Sigmoid colon (tissue), 4 donors: ENCODE measurements around the gene PTPN21.

ENCODE experiments used
- EP300 ChIP-seq, 4 donors: sonication (generic); formaldehyde crosslinking; IDR thresholded peaks; one replicate each; pipeline ENCODE4 v1.6.1; 2017; ENCODE audit warnings: antibody characterized with exemption in 4 of 4
- TF ChIP-seq, protein P1 (sequence below), 4 experiments: fragments of 450-650 bp in 3 of 4; fragments of 200-600 bp in 1 of 4; IDR thresholded peaks; one replicate each; pipeline ENCODE4 v1.5.1; 2016 to 2019; ENCODE audit warnings: antibody characterized with exemption in 4 of 4, mild to moderate bottlenecking in 3 of 4, moderate library complexity in 2 of 4

DNA sequence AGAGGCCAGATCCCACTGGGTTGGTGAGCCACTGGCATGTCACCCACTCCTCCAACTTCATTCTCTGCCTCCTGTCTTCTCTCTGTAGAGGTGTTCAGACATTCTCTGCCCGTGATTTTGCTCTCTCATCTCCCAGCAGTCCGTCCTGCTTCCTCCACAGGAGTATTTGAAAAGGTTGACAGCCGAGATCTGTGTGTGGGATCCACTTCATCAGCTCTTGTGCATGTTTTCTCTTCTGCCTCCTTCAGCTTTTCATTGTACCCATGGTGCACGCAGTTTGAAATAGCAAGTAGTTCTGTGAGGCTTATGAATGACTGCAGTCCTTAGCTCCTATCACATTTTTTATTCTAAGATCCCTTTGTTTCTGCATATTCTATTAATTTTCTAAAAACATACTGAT is 42.8 kb upstream of the PTPN21 start:
- TF ChIP-seq, protein P1, sequence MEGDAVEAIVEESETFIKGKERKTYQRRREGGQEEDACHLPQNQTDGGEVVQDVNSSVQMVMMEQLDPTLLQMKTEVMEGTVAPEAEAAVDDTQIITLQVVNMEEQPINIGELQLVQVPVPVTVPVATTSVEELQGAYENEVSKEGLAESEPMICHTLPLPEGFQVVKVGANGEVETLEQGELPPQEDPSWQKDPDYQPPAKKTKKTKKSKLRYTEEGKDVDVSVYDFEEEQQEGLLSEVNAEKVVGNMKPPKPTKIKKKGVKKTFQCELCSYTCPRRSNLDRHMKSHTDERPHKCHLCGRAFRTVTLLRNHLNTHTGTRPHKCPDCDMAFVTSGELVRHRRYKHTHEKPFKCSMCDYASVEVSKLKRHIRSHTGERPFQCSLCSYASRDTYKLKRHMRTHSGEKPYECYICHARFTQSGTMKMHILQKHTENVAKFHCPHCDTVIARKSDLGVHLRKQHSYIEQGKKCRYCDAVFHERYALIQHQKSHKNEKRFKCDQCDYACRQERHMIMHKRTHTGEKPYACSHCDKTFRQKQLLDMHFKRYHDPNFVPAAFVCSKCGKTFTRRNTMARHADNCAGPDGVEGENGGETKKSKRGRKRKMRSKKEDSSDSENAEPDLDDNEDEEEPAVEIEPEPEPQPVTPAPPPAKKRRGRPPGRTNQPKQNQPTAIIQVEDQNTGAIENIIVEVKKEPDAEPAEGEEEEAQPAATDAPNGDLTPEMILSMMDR (IDR thresholded peaks at IDR 0.05), result no peak
- no peak for TF ChIP-seq EP300 (IDR thresholded peaks at IDR 0.05)
